K562 (cell line): ENCODE results near the gene KLHL33. TPM values are rescaled to one million over a fixed set of nuclear protein-coding genes. Genes with fewer than 3 reads are reported as not detected.

Experiments
- ATAC-seq: fragments of 200-7000 bp; cut with Tn5 transposase; 3 replicates; pipeline ENCODE4 v1.9.1; 2020; ENCODE audit warnings: moderate library complexity
- BruUV-seq: library from RNA; stranded (reverse); fragments of 400-500 nt; replicated peaks from 2 replicates; lab custom pipeline; 2021; lab: Mats Ljungman, UMichigan
- CTCF ChIA-PET: fragments of 300-600 bp; formaldehyde crosslinking; extraction: SDS; loops from one replicate; lab custom pipeline; 2021; ENCODE audit warnings: low intra/inter-chr PET ratio; lab: Yijun Ruan, JAX
- POLR2A ChIA-PET: fragments of 300-600, 350-650 bp; sonication (Branson Sonifier 250); formaldehyde crosslinking; extraction: SDS; loops from one replicate; lab custom pipeline; 2021; ENCODE audit warnings: antibody characterized with exemption, inconsistent platforms; lab: Yijun Ruan, JAX
- DNase-seq, 4 experiments: peaks; one replicate each; pipeline versions ENCODE4 v3.0.0 to v3.0.0-alpha.2; 2011 to 2018; ENCODE audit warnings: low spot score in 3 of 4, mixed read lengths in 3 of 4; ENCODE audit errors: extremely low read depth in 1 of 4
- FAIRE-seq: peaks from 2 replicates; lab custom pipeline; 2011; peaks lifted over from hg19 to GRCh38; lab: Jason Lieb, UNC
- H2AFZ ChIP-seq: 2 replicates; pipeline ENCODE4 v1.6.0; 2011; ENCODE audit warnings: low read depth, low read length, control low read depth, inconsistent platforms
- H3K27ac ChIP-seq: fragments of 200-600 bp; 3 replicates; pipeline ENCODE4 v1.8.0; 2011; ENCODE audit warnings: low read depth, mild to moderate bottlenecking, control low read depth, inconsistent platforms, low read length, moderate library complexity, mixed read lengths; ENCODE audit errors: extremely low read depth
- H3K27me3 ChIP-seq, 2 experiments: fragments of 300-600 bp in 1 of 2; 2 replicates in 1 of 2; 3 replicates in 1 of 2; pipeline versions ENCODE4 v1.6.0 to v1.8.0; 2011; ENCODE audit warnings: inconsistent platforms in 2 of 2, low read length in 2 of 2, mild to moderate bottlenecking in 1 of 2, mixed read lengths in 1 of 2, moderate library complexity in 1 of 2; ENCODE audit not compliant: control insufficient read depth in 2 of 2, insufficient read depth in 2 of 2
- H3K36me3 ChIP-seq: fragments of 300-600 bp; 3 replicates; pipeline ENCODE4 v1.8.0; 2011; ENCODE audit warnings: mild to moderate bottlenecking, low read length, inconsistent platforms; ENCODE audit not compliant: control insufficient read depth, insufficient read depth
- H3K4me1 ChIP-seq, 2 experiments: fragments of 200-600 bp in 1 of 2; replicated peaks in 1 of 2; 2 replicates in 1 of 2; 3 replicates in 1 of 2; pipeline versions ENCODE4 v1.5.1 to v1.8.0; 2011; ENCODE audit warnings: inconsistent platforms in 2 of 2, low read length in 2 of 2, mild to moderate bottlenecking in 1 of 2, mixed read lengths in 1 of 2, moderate library complexity in 1 of 2; ENCODE audit not compliant: control insufficient read depth in 2 of 2, insufficient read depth in 2 of 2
- H3K4me2 ChIP-seq: 2 replicates; pipeline ENCODE4 v1.6.1; 2011; ENCODE audit warnings: low read length, control low read depth, inconsistent platforms, mixed read lengths; ENCODE audit not compliant: insufficient read depth
- H3K4me3 ChIP-seq: fragments of 200-600 bp; sonication (generic), shearing (Covaris generic); 2 replicates; pipeline ENCODE4 v1.5.1; 2016; ENCODE audit warnings: control low read depth, inconsistent platforms
- H3K79me2 ChIP-seq: fragments of 200-600 bp; 3 replicates; pipeline ENCODE4 v1.8.0; 2011; ENCODE audit warnings: low read length, inconsistent platforms; ENCODE audit not compliant: control insufficient read depth, insufficient read depth
- H3K9ac ChIP-seq, 2 experiments: 2 replicates each; pipeline versions ENCODE4 v1.6.0 to v1.6.1; 2011; ENCODE audit warnings: low read depth in 2 of 2, low read length in 2 of 2, control low read depth in 1 of 2, inconsistent platforms in 1 of 2, mild to moderate bottlenecking in 1 of 2, mixed read lengths in 1 of 2; ENCODE audit not compliant: insufficient read depth in 1 of 2
- H3K9me1 ChIP-seq: one replicate; pipeline ENCODE4 v1.6.0; 2011; ENCODE audit warnings: inconsistent platforms, mild to moderate bottlenecking, low read length, moderate library complexity; ENCODE audit not compliant: control insufficient read depth, insufficient read depth
- H3K9me3 ChIP-seq: replicated peaks from 2 replicates; pipeline ENCODE4 v1.5.1; 2011; ENCODE audit warnings: low read depth, low read length, inconsistent platforms; ENCODE audit not compliant: control insufficient read depth, insufficient read depth
- H4K20me1 ChIP-seq: replicated peaks from 2 replicates; pipeline ENCODE4 v1.6.1; 2011; ENCODE audit warnings: low read length, inconsistent platforms, mixed read lengths; ENCODE audit not compliant: control insufficient read depth, insufficient read depth
- CBX1 ChIP-seq: sonication (generic); IDR thresholded peaks from 2 replicates; pipeline ENCODE4 v1.6.1; 2016; ENCODE audit warnings: antibody characterized with exemption, low read depth, mild to moderate bottlenecking
- ETV5 ChIP-seq: sonication (generic); formaldehyde crosslinking; IDR thresholded peaks from 2 replicates; pipeline ENCODE4 v1.4.0; 2020; ENCODE audit warnings: low read depth, mild to moderate bottlenecking, missing genetic modification reagents
- NCOR1 ChIP-seq: fragments of 450-650 bp; IDR thresholded peaks from 2 replicates; pipeline ENCODE4 v1.6.1; 2016; ENCODE audit warnings: mild to moderate bottlenecking, moderate library complexity
- TAL1 ChIP-seq: fragments of 450-650 bp; IDR thresholded peaks from 2 replicates; pipeline ENCODE4 v1.6.1; 2016; ENCODE audit warnings: mild to moderate bottlenecking
- TBP ChIP-seq: optimal IDR thresholded peaks from 2 replicates; pipeline ENCODE3; 2011; ENCODE audit warnings: low read depth, low read length, improper control_type of control experiment
- TFAP4 ChIP-seq: sonication (generic); formaldehyde crosslinking; IDR thresholded peaks from 2 replicates; pipeline ENCODE4 v1.8.0; 2022; ENCODE audit warnings: missing genetic modification reagents, mild to moderate bottlenecking, moderate library complexity, borderline replicate concordance
- WGBS: fragments of 100-300 bp; shearing (Covaris generic); methylation state at CpG from one replicate; pipeline ENCODE4 v1.1.6; 2016; ENCODE audit warnings: low coverage, mixed read lengths; ENCODE audit not compliant: insufficient coverage; ENCODE audit errors: missing lambda C conversion rate; 5-methylcytosine and 5-hydroxymethylcytosine counted together
- in situ Hi-C: fragments of 300-500 bp; cut with MboI; formaldehyde crosslinking; loops from 4 replicates; pipeline ENCODE4 v1.15.0; 2018; ENCODE audit warnings: inconsistent platforms, mixed read lengths
- intact Hi-C: fragments of 100-400 bp; cut with micrococcal nuclease; formaldehyde crosslinking; loops from 2 replicates; pipeline ENCODE4 v1.14.2; 2022
- polyA plus RNA-seq, 8 experiments: library from polyadenylated mRNA; depleted of rRNA in 4 of 8; stranded (reverse) in 5 of 8; unstranded in 3 of 8; fragments of >200 nt; fragmentation: Nextera tagmentation in 2 of 8; fragmentation: Illumina TruSeq in 1 of 8; extraction: Ambion mirVana in 2 of 8; extraction: Trizol in 1 of 8; gene quantifications; 2 replicates each; pipeline versions ENCODE4 v1.2.1 to v1.2.3, GENCODE V29; 2011 to 2014; ENCODE audit warnings: inconsistent platforms in 1 of 8, missing spikeins in 1 of 8
- total RNA-seq, 7 experiments: library from RNA; depleted of rRNA in 6 of 7; stranded (reverse); fragments of >200 nt in 6 of 7; fragmentation: Illumina TruSeq in 2 of 7; extraction: Trizol in 2 of 7; gene quantifications; 2 replicates each; pipeline versions ENCODE4 v1.2.1 to v1.2.3, GENCODE V29; 2011 to 2021; ENCODE audit warnings: low replicate concordance in 1 of 7

Gene KLHL33
- total and polyA plus RNA-seq, 9 of the 15 experiments (the other 6 are each of a cell fraction or from before 2014, with no cell fraction given), result 0.04 to 0.27 (median 0.13) TPM; not detected in 6

- H3K9me3 ChIP-seq, result no peaks in the 10 kb centered on the region
- H3K4me1 ChIP-seq, result peaks cover 3 to 7% of the 10 kb centered on the region in 2 experiments; a peak in 4 of 5 replicates
- H3K79me2 ChIP-seq, result no peaks in the 10 kb centered on the region
- H3K36me3 ChIP-seq, result no peaks in the 10 kb centered on the region
- TF ChIP-seq CBX1 (no peak), TAL1 (no peak), ETV5 (CRISPR knock-in tag) (no peak), NCOR1 (no peak), TFAP4 (CRISPR knock-in tag) (no peak), TBP (no peak)
- TF ChIP-seq, all 486 proteins: peak for 0
- intact Hi-C loops (no loop called here), in situ Hi-C loops (no loop called here)
- Histone ChIP-seq H3K9ac (no peak overlapping the region), H3K27me3 (no peaks in the 10 kb centered on the region), H3K27ac (no peak overlapping the region), H3K4me3 (no peak overlapping the region), H2AFZ (no peak overlapping the region), H3K9me1 (no peaks in the 10 kb centered on the region), H3K4me2 (no peak overlapping the region), H4K20me1 (no peaks in the 10 kb centered on the region)
- ATAC-seq, result no peak
- no TSS peak for BruUV-seq
- 25% methylated on average over 2 of the region's 4 CpGs for WGBS
- CTCF ChIA-PET, result no interaction called here
- no peak for FAIRE-seq
- DNase-seq, result no peak
- POLR2A ChIA-PET, result interaction anchor here (0.8 kb wide), 1 partner anchor 9 kb away, joined by 5 read pairs; no protein-coding TSS in a partner anchor
These were observed 393 bp upstream of the KLHL33 start for GRCh38 chr14:20436363-20436755.
